ENCODE measurements around the gene PBXIP1. TPM values are rescaled to one million over a fixed set of nuclear protein-coding genes. Genes with fewer than 3 reads are reported as not detected.
A peak's percentile ranks its signal among the peaks of the same experiment; 100 is the strongest.
"Not testable (repeated sequence)": the region's sequence is repeated elsewhere in the genome, so short reads cannot be mapped to it uniquely, and the experiment has no call there.

Gene PBXIP1
- total and polyA plus RNA-seq, 5 donors from 2014 or later = 349 to 774 (median 412) TPM

- Histone ChIP-seq H3K4me3 (ENCODE audit: low read depth, low read length) (no peak overlapping the region), H3K27ac (ENCODE audit: insufficient read depth, low read length, poor library complexity, severe bottlenecking) (no peak overlapping the region), H3K9me3 (ENCODE audit: control insufficient read depth in 2 of 2, low read length in 2 of 2) (no peaks in the 10 kb centered on the region), H3K4me1 (ENCODE audit: control insufficient read depth, insufficient read depth, low read length, poor library complexity, severe bottlenecking) (peaks cover 36% of the 10 kb centered on the region), H3K27me3 (ENCODE audit: control insufficient read depth, insufficient read depth, low read length) (no peaks in the 10 kb centered on the region), H3K36me3 (ENCODE audit: control insufficient read depth, insufficient read depth, low read length) (no peaks in the 10 kb centered on the region)
- no peak for DNase-seq
- H3K27ac Mint-ChIP-seq = peak overlapping the region in 1 of 3 donors; percentile 83
- H3K27me3 Mint-ChIP-seq = no peaks in the 10 kb centered on the region
- H3K9me3 Mint-ChIP-seq = peaks cover 0 to 2% (median 0%) of the 10 kb centered on the region in 7 donors
- ATAC-seq (ENCODE audit: low read depth in 2 of 2) = no peak
- no peaks in the 10 kb centered on the region for H3K36me3 Mint-ChIP-seq
- H3K4me3 Mint-ChIP-seq = peak overlapping the region in 2 of 4 donors; percentile 33 to 99
- H3K4me1 Mint-ChIP-seq = peaks cover 0 to 33% (median 15%) of the 10 kb centered on the region in 4 donors
These were observed 42.4 kb upstream of the PBXIP1 start for GRCh38 chr1:154998201-154998780.

GRCh38 chr1:154996966-154997701, 41.2 kb upstream of the PBXIP1 start:
- peak overlapping the region in 2 of 4 donors; percentile 27 to 85 for H3K4me3 Mint-ChIP-seq

GRCh38 chr1:154995301-154995983, 39.5 kb upstream of the PBXIP1 start:
- peaks cover 18% of the 10 kb centered on the region for H3K4me1 ChIP-seq (ENCODE audit: control insufficient read depth, insufficient read depth, low read length, poor library complexity, severe bottlenecking)
- not testable (repeated sequence) for H3K27me3 ChIP-seq (ENCODE audit: control insufficient read depth, insufficient read depth, low read length); H3K4me3 ChIP-seq (ENCODE audit: low read depth, low read length); H3K9me3 ChIP-seq (ENCODE audit: control insufficient read depth in 2 of 2, low read length in 2 of 2); H3K27me3 Mint-ChIP-seq; H3K27ac ChIP-seq (ENCODE audit: insufficient read depth, low read length, poor library complexity, severe bottlenecking); DNase-seq; ATAC-seq (ENCODE audit: low read depth in 2 of 2); H3K9me3 Mint-ChIP-seq; H3K36me3 Mint-ChIP-seq; H3K36me3 ChIP-seq (ENCODE audit: control insufficient read depth, insufficient read depth, low read length)
- Mint-ChIP-seq H3K4me3 (peak overlapping the region in 1 of 4 donors; percentile 65), H3K4me1 (peaks cover 0 to 33% (median 15%) of the 10 kb centered on the region in 4 donors), H3K27ac (peak overlapping the region in 1 of 3 donors; percentile 24)

More at GRCh38 chr1:154996966-154997701, 41.2 kb upstream of the PBXIP1 start:
- Histone ChIP-seq H3K4me3 (ENCODE audit: low read depth, low read length) (no peak overlapping the region), H3K9me3 (ENCODE audit: control insufficient read depth in 2 of 2, low read length in 2 of 2) (no peaks in the 10 kb centered on the region), H3K36me3 (ENCODE audit: control insufficient read depth, insufficient read depth, low read length) (no peaks in the 10 kb centered on the region), H3K4me1 (ENCODE audit: control insufficient read depth, insufficient read depth, low read length, poor library complexity, severe bottlenecking) (peaks cover 29% of the 10 kb centered on the region), H3K27me3 (ENCODE audit: control insufficient read depth, insufficient read depth, low read length) (no peaks in the 10 kb centered on the region), H3K27ac (ENCODE audit: insufficient read depth, low read length, poor library complexity, severe bottlenecking) (no peak overlapping the region)
- ATAC-seq (ENCODE audit: low read depth in 2 of 2) (no peak), DNase-seq (no peak)
- peak overlapping the region in 2 of 3 donors; percentile 14 to 73 for H3K27ac Mint-ChIP-seq
- H3K36me3 Mint-ChIP-seq = peaks cover 3% of the 10 kb centered on the region
- peaks cover 0 to 33% (median 15%) of the 10 kb centered on the region in 4 donors for H3K4me1 Mint-ChIP-seq
- no peaks in the 10 kb centered on the region for H3K27me3 Mint-ChIP-seq
- peaks cover 0 to 2% (median 0%) of the 10 kb centered on the region in 7 donors for H3K9me3 Mint-ChIP-seq

- Histone ChIP-seq H3K27me3 (ENCODE audit: control insufficient read depth, insufficient read depth, low read length) (no peaks in the 10 kb centered on the region), H3K36me3 (ENCODE audit: control insufficient read depth, insufficient read depth, low read length) (peaks cover 11% of the 10 kb centered on the region), H3K4me3 (ENCODE audit: low read depth, low read length) (no peak overlapping the region), H3K4me1 (ENCODE audit: control insufficient read depth, insufficient read depth, low read length, poor library complexity, severe bottlenecking) (peaks cover 10% of the 10 kb centered on the region), H3K27ac (ENCODE audit: insufficient read depth, low read length, poor library complexity, severe bottlenecking) (no peak overlapping the region), H3K9me3 (ENCODE audit: control insufficient read depth in 2 of 2, low read length in 2 of 2) (no peaks in the 10 kb centered on the region)
- ATAC-seq (ENCODE audit: low read depth in 2 of 2) = no peak
- no peak for DNase-seq
- H3K27me3 Mint-ChIP-seq = no peaks in the 10 kb centered on the region
- peaks cover 6% of the 10 kb centered on the region for H3K36me3 Mint-ChIP-seq
- peak overlapping the region in 2 of 3 donors; percentile 24 to 55 for H3K27ac Mint-ChIP-seq
- peaks cover 0 to 26% (median 11%) of the 10 kb centered on the region in 4 donors for H3K4me1 Mint-ChIP-seq
- peak overlapping the region in 1 of 4 donors; percentile 65 for H3K4me3 Mint-ChIP-seq
- H3K9me3 Mint-ChIP-seq = no peaks in the 10 kb centered on the region
These were observed 38.7 kb upstream of the PBXIP1 start for GRCh38 chr1:154994591-154994990.

- DNase-seq (no peak), ATAC-seq (ENCODE audit: low read depth in 2 of 2) (no peak)
- H3K4me1 ChIP-seq (ENCODE audit: control insufficient read depth, insufficient read depth, low read length, poor library complexity, severe bottlenecking) = peaks cover 7% of the 10 kb centered on the region
- no peak overlapping the region for H3K27ac ChIP-seq (ENCODE audit: insufficient read depth, low read length, poor library complexity, severe bottlenecking)
- no peak overlapping the region for H3K27ac Mint-ChIP-seq
- H3K9me3 ChIP-seq (ENCODE audit: control insufficient read depth in 2 of 2, low read length in 2 of 2) = no peaks in the 10 kb centered on the region
- no peaks in the 10 kb centered on the region for H3K27me3 ChIP-seq (ENCODE audit: control insufficient read depth, insufficient read depth, low read length)
- H3K36me3 ChIP-seq (ENCODE audit: control insufficient read depth, insufficient read depth, low read length) = peaks cover 15% of the 10 kb centered on the region
- H3K9me3 Mint-ChIP-seq = no peaks in the 10 kb centered on the region
- H3K4me3 ChIP-seq (ENCODE audit: low read depth, low read length) = no peak overlapping the region
- peak overlapping the region in 1 of 4 donors; percentile 65 for H3K4me3 Mint-ChIP-seq
- peaks cover 9% of the 10 kb centered on the region for H3K36me3 Mint-ChIP-seq
- H3K4me1 Mint-ChIP-seq = peaks cover 0 to 28% (median 9%) of the 10 kb centered on the region in 4 donors
- no peaks in the 10 kb centered on the region for H3K27me3 Mint-ChIP-seq
These were observed 38.3 kb upstream of the PBXIP1 start for GRCh38 chr1:154994269-154994587.

GRCh38 chr1:154993572-154994268, 37.8 kb upstream of the PBXIP1 start, which contains the start of gene LENEP:
Gene LENEP (plus strand): TSS chr1:154993586. CDS start chr1:154993608, 22 bp downstream.
- Histone ChIP-seq H3K27me3 (ENCODE audit: control insufficient read depth, insufficient read depth, low read length) (no peaks in the 10 kb centered on the region), H3K4me1 (ENCODE audit: control insufficient read depth, insufficient read depth, low read length, poor library complexity, severe bottlenecking) (peaks cover 2% of the 10 kb centered on the region), H3K27ac (ENCODE audit: insufficient read depth, low read length, poor library complexity, severe bottlenecking) (no peak within 1 kb of the TSS), H3K9me3 (ENCODE audit: control insufficient read depth in 2 of 2, low read length in 2 of 2) (no peaks in the 10 kb centered on the region), H3K36me3 (ENCODE audit: control insufficient read depth, insufficient read depth, low read length) (peaks cover 18% of the 10 kb centered on the region), H3K4me3 (ENCODE audit: low read depth, low read length) (no peak within 1 kb of the TSS)
- ATAC-seq (ENCODE audit: low read depth in 2 of 2) (no peak), DNase-seq (no peak)
- peak within 1 kb of the TSS in 1 of 4 donors; percentile 65 for H3K4me3 Mint-ChIP-seq
- peaks cover 0 to 28% (median 8%) of the 10 kb centered on the region in 4 donors for H3K4me1 Mint-ChIP-seq
- no peaks in the 10 kb centered on the region for H3K27me3 Mint-ChIP-seq
- no peaks in the 10 kb centered on the region for H3K9me3 Mint-ChIP-seq
- peak within 1 kb of the TSS in 1 of 3 donors; percentile 56 for H3K27ac Mint-ChIP-seq
- peaks cover 9% of the 10 kb centered on the region for H3K36me3 Mint-ChIP-seq
